Central memory CD8-positive, alpha-beta T cell (primary cell): Measurements from ENCODE around the gene EEFSEC.

ENCODE experiments used
- ATAC-seq: fragments of 150-1000 bp; cut with Tn5 transposase; replicated peaks from 2 replicates; pipeline ENCODE4 v1.10.0; 2022; ENCODE audit warnings: mild to moderate bottlenecking, moderate FRiP score, moderate number of reproducible peaks; ENCODE audit not compliant: poor library complexity, severe bottlenecking; ENCODE audit errors: extremely low read depth
- DNase-seq, 2 donors: peaks; one replicate each; pipeline ENCODE4 v3.0.0; 2021; ENCODE audit warnings: low spot score in 2 of 2
- H3K27ac Mint-ChIP-seq: one replicate; pipeline ENCODE4 v1.8.0; 2022; ENCODE audit warnings: low read depth, mild to moderate bottlenecking, moderate library complexity, mixed read lengths
- H3K27me3 Mint-ChIP-seq: one replicate; pipeline ENCODE4 v1.8.0; 2022; ENCODE audit warnings: mixed read lengths
- H3K36me3 Mint-ChIP-seq: one replicate; pipeline ENCODE4 v1.8.0; 2022; ENCODE audit warnings: mild to moderate bottlenecking, moderate library complexity, mixed read lengths; ENCODE audit not compliant: insufficient read depth
- H3K4me1 Mint-ChIP-seq: one replicate; pipeline ENCODE4 v1.8.0; 2022; ENCODE audit warnings: mixed read lengths
- H3K4me3 Mint-ChIP-seq: one replicate; pipeline ENCODE4 v1.8.0; 2022; ENCODE audit warnings: mild to moderate bottlenecking, moderate library complexity, mixed read lengths
- H3K9me3 Mint-ChIP-seq: one replicate; pipeline ENCODE4 v1.8.0; 2022; ENCODE audit warnings: mixed read lengths

Gene EEFSEC

DNA sequence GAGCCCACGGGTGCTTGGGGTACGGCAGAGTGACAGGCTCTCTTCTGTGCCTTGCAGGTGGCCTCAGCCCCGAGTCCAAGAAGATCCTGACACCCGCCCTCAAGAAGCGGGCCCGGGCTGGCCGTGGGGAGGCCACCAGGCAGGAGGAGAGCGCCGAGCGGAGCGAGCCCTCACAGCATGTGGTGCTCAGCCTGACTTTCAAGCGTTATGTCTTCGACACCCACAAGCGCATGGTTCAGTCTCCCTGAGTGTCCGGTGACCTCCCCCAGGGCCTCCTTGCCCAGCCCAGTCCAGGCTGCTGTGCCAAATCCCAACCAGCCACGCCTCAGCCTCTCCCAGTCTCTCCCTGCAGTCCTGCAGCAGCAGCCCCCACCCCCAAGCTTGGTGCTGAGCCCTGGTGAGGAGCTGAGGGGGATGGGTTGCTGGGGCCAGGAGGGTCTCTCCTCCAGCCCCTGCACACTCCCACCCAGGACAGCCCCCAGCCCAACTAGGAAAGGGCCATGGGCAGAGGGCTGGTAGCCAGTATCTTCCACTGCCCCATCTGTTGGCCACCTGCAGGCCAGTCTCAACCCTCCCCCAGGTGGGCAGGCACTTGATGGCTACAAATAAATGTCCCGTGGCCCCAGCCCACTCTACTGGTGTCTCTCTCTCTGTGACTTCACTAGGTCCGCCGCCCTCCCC is 254.9 kb downstream of the EEFSEC start:
- no peaks in the 10 kb centered on the region for H3K27me3 Mint-ChIP-seq
- peaks cover 3% of the 10 kb centered on the region for H3K36me3 Mint-ChIP-seq
- no peaks in the 10 kb centered on the region for H3K9me3 Mint-ChIP-seq
- no peak overlapping the region for H3K27ac Mint-ChIP-seq
- peaks cover 5% of the 10 kb centered on the region for H3K4me1 Mint-ChIP-seq
- no peak for ATAC-seq
- H3K4me3 Mint-ChIP-seq, result no peak overlapping the region
- no peak for DNase-seq

DNA sequence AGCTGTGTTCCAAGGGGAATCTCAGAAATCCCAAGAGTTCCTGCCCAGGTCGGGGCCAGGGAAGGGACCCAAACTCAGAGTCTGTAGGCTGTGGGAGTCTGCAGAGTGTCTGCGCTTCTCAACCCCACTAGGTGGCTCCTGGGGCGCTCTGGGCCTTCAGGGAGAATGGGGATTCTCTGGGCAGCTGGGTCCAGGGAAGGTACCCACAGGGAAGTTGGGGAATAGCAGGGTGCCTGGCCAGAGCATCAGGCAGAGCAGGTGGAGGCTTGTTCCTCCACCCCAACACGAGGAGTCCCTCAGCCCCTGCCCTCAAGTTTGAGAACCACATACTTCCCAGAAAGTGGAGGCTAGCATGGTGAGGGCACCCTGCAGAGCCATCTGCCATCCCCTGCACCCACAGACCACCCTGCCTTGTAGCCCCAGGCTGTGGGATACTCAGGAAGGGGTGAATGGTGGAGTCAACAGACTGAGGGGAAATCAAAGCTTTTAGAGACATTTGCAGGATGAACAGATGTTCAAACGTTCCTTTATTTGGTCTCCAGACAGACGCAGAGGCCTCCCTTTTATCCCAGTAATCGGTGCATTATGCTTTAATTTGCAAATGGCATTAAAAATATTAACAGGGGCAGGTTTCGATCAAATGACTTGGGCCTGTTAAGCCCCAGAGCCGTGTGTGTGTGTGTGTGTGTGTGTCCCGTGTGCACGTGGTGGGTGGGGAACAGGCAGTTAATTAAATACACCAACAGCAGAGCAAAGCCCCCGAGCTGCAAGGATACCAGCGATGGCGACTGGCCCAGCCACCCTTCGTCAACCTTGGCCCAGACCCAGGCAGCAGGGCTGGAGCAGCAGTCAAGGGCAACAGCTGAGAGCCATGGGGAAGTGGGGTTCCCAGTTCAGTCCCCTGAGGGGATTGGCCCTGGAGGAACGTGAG is 255.7 kb downstream of the EEFSEC start:
- H3K36me3 Mint-ChIP-seq, result peaks cover 1% of the 10 kb centered on the region
- DNase-seq, result no peak
- no peak overlapping the region for H3K4me3 Mint-ChIP-seq
- ATAC-seq, result no peak
- no peaks in the 10 kb centered on the region for H3K27me3 Mint-ChIP-seq
- H3K27ac Mint-ChIP-seq, result no peak overlapping the region
- no peaks in the 10 kb centered on the region for H3K9me3 Mint-ChIP-seq
- H3K4me1 Mint-ChIP-seq, result peaks cover 5% of the 10 kb centered on the region

DNA sequence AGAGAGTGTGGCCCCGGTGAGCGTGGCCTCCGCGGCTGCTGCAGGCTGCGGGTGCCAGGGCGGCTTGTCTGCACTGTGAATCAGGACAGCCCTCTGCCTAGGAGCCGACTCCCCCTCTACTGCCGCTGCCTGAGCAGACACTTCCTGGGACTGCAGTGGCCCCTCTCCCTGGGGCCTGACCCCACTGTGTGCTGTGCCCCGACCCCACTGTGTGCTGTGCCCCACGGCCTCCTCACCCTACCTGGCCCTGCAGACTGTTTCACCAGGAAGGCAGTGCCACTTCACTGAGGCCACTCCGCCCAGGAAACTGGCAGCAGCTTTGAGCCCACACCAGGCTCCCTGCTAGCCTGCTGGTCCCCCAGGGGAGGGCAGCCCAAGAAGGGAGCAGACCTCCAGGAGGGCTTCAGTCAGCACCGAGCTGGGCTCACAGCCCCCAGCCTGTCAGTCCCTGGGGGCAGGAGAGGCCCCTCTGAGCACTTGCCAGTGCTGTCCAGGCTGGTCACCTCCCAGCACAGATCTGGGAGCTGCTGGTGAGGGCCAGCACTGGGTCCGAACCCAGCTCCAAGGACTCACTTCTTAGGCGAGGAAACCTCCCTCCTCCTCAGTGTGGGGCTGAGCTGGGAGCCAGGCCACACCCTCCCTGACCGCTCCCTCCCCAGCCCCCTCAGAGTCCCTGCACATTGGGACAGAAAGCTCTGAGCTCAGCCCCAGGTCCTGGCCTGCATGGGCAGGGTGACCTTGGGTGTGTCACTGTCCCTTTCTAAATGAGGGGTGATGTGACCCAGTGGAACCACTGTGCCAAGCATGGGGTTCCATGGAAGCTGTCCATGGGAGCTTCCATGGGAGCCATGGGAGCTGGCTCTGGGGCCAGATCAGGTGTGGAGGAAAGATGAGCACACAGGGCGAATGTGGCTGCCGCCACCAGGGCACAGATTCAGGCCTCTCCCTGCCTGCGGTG is 256.6 kb downstream of the EEFSEC start:
- ATAC-seq (no peak), DNase-seq (no peak)
- H3K4me3 Mint-ChIP-seq, result no peak overlapping the region
- no peaks in the 10 kb centered on the region for H3K27me3 Mint-ChIP-seq
- no peaks in the 10 kb centered on the region for H3K9me3 Mint-ChIP-seq
- H3K36me3 Mint-ChIP-seq, result peaks cover 1% of the 10 kb centered on the region
- no peak overlapping the region for H3K27ac Mint-ChIP-seq
- H3K4me1 Mint-ChIP-seq, result peaks cover 5% of the 10 kb centered on the region

DNA sequence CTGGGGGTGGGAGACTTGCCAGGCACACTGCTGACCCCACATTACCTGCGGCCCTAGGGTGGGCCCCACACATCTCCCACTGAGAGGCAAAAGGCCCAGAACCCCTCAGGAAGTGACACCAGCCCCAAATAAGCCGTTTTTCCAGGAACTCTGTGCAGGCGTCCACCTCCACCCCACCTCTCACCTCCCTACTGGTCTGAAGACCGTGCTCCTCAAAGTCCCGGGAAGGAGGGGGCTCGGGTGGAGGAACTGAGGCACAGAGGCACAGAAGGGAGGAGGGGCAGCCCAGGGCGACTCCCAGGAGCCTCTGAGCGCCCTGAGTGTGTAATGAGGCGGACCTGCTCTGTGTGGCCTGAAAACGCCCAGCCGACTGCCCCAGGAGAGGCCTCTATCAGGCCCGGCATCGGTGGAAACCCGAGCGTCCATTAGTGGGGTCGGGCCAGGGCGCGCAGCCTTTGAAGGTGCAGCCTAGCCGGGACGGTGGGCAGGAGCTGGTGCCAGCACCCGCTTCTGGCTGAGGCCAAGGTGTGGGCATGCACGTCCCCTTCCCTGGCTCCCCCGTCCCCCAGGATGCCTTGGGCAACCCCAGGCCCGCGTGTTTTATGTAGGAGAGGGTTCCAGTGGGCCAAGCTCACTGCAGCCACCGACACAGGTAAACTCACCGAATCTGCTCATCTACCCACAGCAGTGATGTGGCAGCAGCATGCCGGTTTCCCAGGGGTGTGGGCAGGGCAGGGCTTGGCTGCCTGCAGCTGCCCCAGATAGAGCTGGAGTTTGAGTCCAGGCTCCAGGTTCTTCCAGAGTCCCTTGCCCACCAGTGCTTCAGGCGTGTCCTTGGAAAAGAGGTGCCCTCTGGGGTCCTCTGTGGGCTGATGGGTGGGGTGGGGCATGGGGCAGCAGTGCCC is 257.6 kb downstream of the EEFSEC start:
- Mint-ChIP-seq H3K4me3 (no peak overlapping the region), H3K36me3 (no peaks in the 10 kb centered on the region), H3K4me1 (peaks cover 5% of the 10 kb centered on the region), H3K27ac (no peak overlapping the region), H3K27me3 (no peaks in the 10 kb centered on the region), H3K9me3 (no peaks in the 10 kb centered on the region)
- ATAC-seq (no peak), DNase-seq (no peak)

DNA sequence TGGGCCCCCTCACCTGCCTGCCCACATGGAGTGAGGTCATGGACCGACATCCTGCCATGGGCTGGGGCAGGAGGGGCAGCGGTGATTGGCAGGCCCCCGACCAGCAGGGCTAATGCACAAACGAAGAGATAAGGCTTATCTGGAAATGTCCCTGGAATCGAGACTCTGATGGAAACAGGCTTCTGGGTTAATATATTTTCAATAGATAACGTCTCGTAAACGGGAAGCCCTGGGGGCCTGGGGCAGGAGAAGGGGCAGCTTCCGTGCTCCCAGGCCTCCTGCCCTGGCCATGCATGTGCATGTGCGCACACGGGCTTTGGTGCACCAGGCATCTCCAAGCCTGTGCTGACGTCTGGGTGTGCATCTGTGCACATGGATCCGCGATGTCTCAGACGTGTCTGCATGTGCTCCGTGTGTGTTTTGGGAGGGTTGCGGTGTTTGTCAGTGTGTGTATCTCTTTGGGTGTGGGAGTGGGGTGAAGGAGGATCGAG is 258.3 kb downstream of the EEFSEC start:
- H3K4me3 Mint-ChIP-seq, result no peak overlapping the region
- ATAC-seq (no peak), DNase-seq (no peak)
- no peaks in the 10 kb centered on the region for H3K36me3 Mint-ChIP-seq
- H3K27me3 Mint-ChIP-seq, result no peaks in the 10 kb centered on the region
- no peak overlapping the region for H3K27ac Mint-ChIP-seq
- H3K4me1 Mint-ChIP-seq, result peaks cover 5% of the 10 kb centered on the region
- no peaks in the 10 kb centered on the region for H3K9me3 Mint-ChIP-seq

DNA sequence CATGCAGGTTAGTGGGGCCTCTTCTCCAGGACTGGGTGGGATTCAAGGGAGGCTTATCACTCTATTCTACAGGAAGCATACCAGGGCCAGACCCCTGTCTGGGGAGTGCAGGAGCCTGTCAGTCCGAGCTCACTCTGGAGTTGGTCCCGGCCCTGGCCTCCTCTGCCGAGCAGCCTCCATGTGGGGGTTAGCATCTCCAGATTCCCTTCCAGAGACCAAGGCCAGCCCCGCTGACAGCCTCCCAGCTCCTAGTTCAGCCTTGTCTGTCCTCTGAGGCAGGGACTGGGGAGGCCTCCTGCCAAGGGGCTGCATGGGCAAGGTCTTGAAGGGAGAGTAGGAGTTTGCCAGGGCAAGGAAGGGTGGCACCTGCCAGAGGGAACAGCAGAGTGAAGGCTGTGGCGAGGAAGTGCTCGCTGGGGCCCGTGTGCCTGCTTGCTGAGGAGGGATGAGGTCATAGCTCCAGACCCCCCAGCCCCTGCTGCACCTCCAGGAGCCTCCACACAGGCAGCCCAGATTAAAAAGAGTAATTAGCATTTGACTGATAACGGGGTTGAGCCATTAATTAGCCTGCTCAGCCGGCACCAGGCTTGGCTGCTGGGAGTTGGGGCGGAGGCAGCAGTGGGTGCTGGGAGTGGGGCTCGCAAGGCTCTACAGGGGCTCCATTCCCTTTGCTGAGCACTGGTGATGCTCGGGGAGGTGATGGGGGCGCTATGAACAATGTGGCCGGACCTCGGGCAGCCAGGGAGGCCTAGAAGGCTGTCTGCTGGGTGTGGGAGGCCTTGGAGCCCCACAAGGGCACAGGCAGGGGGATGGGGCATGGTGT is 259.1 kb downstream of the EEFSEC start:
- no peak for ATAC-seq
- DNase-seq, result no peak
- Mint-ChIP-seq H3K4me3 (no peak overlapping the region), H3K36me3 (no peaks in the 10 kb centered on the region), H3K27me3 (no peaks in the 10 kb centered on the region), H3K9me3 (no peaks in the 10 kb centered on the region), H3K27ac (peak overlapping the region; percentile 10), H3K4me1 (no peaks in the 10 kb centered on the region)

DNA sequence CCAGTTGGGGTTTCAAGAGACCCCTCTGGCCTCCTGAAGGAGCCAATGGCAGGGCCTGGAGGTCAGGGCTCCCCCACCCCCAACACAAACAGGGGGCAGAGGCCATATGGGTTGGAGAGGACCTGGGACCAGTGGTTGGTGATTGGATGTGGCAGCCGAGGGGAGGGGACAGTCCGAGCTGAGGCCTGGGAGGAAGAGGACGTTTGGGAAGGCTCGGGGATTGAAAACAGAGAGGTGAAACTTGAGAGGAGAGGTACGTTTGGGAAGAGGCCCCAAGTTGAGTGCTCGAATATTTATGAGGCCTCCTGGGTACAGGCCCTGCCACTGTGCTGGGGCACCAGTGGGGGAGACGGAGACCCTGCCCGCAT is 259.7 kb downstream of the EEFSEC start:
- Mint-ChIP-seq H3K27ac (peak overlapping the region; percentile 10), H3K27me3 (no peaks in the 10 kb centered on the region), H3K4me3 (no peak overlapping the region), H3K36me3 (peaks cover 2% of the 10 kb centered on the region), H3K9me3 (no peaks in the 10 kb centered on the region), H3K4me1 (no peaks in the 10 kb centered on the region)
- ATAC-seq (no peak), DNase-seq (no peak)

DNA sequence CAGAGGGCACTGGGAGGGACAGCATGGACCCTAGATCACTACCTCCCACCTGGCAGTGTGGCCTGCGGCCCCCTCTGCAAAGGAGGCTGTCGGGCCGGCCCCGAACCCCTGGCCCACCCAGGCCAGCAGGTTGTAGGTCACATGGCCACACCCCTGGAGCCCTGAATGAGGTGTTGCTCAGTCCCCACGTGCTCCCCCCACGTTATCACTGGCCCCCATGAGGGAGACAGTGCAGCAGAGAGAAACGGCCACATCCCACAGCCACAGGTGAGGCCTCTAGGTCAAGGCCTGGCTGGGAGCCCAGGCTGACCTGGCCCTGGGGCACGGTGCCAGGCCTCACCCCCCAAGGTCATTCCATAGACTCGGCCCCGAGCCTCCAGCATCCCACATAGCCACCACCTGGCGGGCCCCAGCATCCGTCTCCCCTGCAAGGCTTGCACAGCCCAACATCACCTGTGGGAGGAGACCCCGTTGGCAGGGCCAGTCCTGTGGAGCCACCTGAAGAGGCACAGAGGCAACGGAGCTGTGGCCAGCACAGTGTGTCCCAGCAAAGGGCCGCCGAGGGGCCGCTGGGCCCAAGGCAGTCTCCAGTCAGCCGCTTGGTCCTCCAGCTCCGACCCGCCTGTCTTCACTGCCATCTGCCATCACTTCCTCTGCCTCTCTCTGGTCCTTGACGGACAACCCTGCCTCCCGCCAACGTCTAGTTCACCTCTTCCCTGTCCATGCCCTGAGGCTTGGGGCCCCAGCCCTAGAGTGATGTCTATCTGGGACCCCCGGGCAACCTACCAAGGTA is 260.3 kb downstream of the EEFSEC start:
- no peak for ATAC-seq
- no peak for DNase-seq
- Mint-ChIP-seq H3K9me3 (no peaks in the 10 kb centered on the region), H3K27ac (no peak overlapping the region), H3K4me3 (no peak overlapping the region), H3K27me3 (no peaks in the 10 kb centered on the region), H3K4me1 (no peaks in the 10 kb centered on the region), H3K36me3 (peaks cover 2% of the 10 kb centered on the region)

DNA sequence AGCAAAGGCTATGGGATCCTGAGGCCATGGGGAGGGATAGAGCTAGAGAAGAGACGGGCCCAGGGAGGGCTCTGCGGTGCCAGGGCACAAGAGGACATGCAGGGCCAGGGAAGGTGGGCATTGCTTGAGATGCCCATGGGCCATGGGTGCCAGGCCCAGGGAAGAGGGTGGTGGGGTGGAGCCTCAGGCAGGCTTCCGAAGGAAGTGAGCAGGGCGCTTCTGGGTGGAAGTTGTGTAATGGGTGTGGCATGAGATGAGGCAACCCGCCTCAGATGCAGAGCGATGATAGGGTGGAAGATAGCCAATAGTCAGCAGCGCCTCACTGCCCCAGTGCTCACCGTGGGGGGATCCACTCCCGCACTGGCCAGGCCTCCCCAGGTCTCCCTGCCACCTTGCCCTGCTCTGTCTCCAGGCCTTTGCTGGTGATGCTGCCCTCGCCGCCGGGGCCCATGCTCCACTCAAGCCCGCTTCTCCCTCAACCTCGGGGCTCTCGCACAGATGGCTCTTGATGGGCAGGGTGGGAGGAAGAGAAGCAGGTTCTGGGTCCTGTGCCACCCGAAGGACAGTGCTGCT is 262.0 kb downstream of the EEFSEC start:
- no peak overlapping the region for H3K4me3 Mint-ChIP-seq
- H3K27ac Mint-ChIP-seq, result no peak overlapping the region
- no peaks in the 10 kb centered on the region for H3K9me3 Mint-ChIP-seq
- no peak for ATAC-seq
- no peaks in the 10 kb centered on the region for H3K27me3 Mint-ChIP-seq
- DNase-seq, result no peak
- H3K36me3 Mint-ChIP-seq, result peaks cover 4% of the 10 kb centered on the region
- no peaks in the 10 kb centered on the region for H3K4me1 Mint-ChIP-seq

DNA sequence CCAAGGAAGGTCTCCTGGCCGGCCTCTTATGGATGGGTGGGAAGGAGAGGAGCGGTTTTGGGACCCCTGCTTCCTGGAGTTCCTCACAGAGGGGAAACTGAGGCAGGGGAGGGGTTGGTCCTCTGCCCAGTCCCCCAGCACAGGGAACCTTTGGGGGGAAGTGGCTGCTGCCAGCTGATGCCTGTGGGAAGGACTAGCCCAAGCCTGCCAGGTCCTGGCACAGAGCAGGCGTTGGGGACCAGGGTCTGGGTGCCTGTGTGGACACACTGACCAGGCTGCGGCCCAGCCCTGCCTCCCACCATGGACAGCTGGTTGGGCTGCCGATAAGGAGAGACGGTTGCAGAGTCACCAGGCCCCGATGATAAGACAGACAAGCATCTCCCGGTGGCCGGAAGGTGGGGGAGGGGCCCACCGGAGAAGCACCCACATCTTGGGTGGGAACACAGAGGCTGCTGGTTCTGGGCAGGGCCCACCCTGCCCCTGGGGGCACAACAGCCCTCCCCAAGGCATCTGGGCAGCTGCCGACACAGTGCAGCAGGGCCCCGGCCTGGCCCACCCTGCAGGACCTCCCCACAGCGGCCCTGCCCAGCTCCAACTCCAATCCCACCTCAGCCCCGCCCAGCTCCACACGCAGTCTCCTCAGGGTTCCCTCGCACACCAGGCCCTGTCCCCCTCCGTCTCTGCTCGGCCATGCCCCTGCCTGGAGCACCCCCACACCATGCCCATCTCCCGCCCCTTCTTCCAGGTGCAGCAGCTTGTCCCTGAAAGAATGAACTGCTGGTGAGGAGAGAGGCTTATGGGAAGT is 262.7 kb downstream of the EEFSEC start:
- peak; percentile 20 for ATAC-seq
- Mint-ChIP-seq H3K4me1 (no peaks in the 10 kb centered on the region), H3K9me3 (no peaks in the 10 kb centered on the region), H3K4me3 (no peak overlapping the region), H3K36me3 (peaks cover 4% of the 10 kb centered on the region), H3K27me3 (no peaks in the 10 kb centered on the region), H3K27ac (no peak overlapping the region)
- no peak for DNase-seq
